NB4 (cell line): ENCODE measurements around the gene LRP10.

Experiments used
- CTCF ChIP-seq: IDR thresholded peaks from one replicate; pipeline ENCODE4 v1.5.1; 2012; ENCODE audit warnings: low read depth, low read length
- POLR2A ChIP-seq: IDR thresholded peaks from 2 replicates; pipeline ENCODE4 v1.6.1; 2011; ENCODE audit warnings: mild to moderate bottlenecking; ENCODE audit not compliant: insufficient read length; ENCODE audit errors: extremely low read depth

GRCh38 chr14:22822016-22822570, 49.4 kb upstream of the LRP10 start:
- TF ChIP-seq POLR2A: no peak
- TF ChIP-seq CTCF: no peak
